ENCODE measurements around the gene RAB11FIP3. TPM values are rescaled to one million over a fixed set of nuclear protein-coding genes. Genes with fewer than 3 reads are reported as not detected.
"Not testable (repeated sequence)": the region's sequence is repeated elsewhere in the genome, so short reads cannot be mapped to it uniquely, and the experiment has no call there.

The RAB11FIP3 gene
- total RNA-seq, 2 experiments from 2014 or later, result 18.7 to 20.4 TPM

DNA sequence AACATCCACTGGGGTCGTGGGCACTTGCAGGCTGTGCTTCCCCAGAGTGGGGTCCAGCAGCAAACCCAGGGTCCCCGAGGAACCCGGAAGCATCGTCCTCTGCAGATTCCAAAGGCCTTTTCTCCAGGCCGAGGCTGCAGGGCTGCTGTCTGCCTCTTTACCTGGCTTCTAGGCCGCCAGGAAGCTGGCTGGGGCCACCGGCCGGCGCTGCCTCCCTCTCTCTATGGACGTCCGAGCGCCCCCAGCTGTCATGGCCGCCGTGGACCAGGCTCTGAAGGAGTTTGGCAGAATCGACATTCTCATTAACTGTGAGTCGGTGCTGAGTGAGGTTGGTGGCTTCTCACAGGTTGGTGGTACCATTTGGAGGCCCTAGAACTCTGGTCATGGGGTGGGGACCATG lies 18.2 kb upstream of the RAB11FIP3 start:
- TF ChIP-seq, protein P1, sequence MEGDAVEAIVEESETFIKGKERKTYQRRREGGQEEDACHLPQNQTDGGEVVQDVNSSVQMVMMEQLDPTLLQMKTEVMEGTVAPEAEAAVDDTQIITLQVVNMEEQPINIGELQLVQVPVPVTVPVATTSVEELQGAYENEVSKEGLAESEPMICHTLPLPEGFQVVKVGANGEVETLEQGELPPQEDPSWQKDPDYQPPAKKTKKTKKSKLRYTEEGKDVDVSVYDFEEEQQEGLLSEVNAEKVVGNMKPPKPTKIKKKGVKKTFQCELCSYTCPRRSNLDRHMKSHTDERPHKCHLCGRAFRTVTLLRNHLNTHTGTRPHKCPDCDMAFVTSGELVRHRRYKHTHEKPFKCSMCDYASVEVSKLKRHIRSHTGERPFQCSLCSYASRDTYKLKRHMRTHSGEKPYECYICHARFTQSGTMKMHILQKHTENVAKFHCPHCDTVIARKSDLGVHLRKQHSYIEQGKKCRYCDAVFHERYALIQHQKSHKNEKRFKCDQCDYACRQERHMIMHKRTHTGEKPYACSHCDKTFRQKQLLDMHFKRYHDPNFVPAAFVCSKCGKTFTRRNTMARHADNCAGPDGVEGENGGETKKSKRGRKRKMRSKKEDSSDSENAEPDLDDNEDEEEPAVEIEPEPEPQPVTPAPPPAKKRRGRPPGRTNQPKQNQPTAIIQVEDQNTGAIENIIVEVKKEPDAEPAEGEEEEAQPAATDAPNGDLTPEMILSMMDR (IDR thresholded peaks at IDR 0.05), result no peak
- CTCF ChIA-PET, result no interaction called here
- no peaks in the 10 kb centered on the region for H3K36me3 Mint-ChIP-seq (ENCODE audit: low read depth)
- no peak overlapping the region for H3K27ac Mint-ChIP-seq
- intact Hi-C loops (cut with micrococcal nuclease), result no loop called here
- ATAC-seq (no peak), DNase-seq (no peak)
- no peaks in the 10 kb centered on the region for H3K4me1 Mint-ChIP-seq (ENCODE audit: low read depth)
- H3K27me3 Mint-ChIP-seq, result no peaks in the 10 kb centered on the region
- no peaks in the 10 kb centered on the region for H3K9me3 Mint-ChIP-seq
- H3K4me3 Mint-ChIP-seq, result no peak overlapping the region
- POLR2A ChIA-PET, result no interaction called here

DNA sequence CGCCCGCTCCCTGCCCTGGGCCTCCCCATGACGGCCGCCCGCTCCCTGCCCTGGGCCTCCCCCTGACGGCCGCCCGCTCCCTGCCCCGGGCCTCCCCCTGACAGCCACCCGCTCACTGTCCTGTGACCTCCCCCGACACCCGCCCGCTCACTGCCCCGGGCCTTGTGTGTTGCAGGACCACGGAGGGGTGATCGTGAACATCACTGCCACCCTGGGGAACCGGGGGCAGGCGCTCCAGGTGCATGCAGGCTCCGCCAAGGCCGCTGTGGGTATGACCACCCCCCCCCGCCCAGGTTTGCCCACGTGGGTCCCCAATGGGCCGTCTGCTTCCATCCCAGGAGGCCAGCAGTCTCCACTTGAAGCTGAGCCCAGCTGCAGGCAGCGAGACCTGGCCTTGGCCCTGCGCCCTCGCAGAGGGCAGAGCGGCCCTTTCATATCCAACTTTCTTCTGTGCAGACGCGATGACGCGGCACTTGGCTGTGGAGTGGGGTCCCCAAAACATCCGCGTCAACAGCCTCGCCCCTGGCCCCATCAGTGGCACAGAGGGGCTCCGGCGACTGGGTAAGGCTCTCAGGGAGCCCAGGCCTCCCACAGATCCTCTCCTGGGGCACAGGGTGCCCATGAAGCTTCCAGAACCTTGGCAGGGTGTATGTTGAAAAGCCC lies 14.8 kb upstream of the RAB11FIP3 start:
- POLR2A ChIA-PET, result interaction anchor here (0.6 kb wide), 1 partner anchor 99 kb away, joined by 4 read pairs; no protein-coding TSS in a partner anchor
- intact Hi-C loops (cut with micrococcal nuclease), result no loop called here
- Mint-ChIP-seq H3K36me3 (ENCODE audit: low read depth) (no peaks in the 10 kb centered on the region), H3K9me3 (no peaks in the 10 kb centered on the region), H3K4me1 (ENCODE audit: low read depth) (no peaks in the 10 kb centered on the region), H3K27ac (no peak overlapping the region), H3K4me3 (no peak overlapping the region), H3K27me3 (no peaks in the 10 kb centered on the region)
- DNase-seq (no peak), ATAC-seq (no peak)
- TF ChIP-seq, protein P1 (IDR thresholded peaks at IDR 0.05), result no peak
- CTCF ChIA-PET, result no interaction called here

DNA sequence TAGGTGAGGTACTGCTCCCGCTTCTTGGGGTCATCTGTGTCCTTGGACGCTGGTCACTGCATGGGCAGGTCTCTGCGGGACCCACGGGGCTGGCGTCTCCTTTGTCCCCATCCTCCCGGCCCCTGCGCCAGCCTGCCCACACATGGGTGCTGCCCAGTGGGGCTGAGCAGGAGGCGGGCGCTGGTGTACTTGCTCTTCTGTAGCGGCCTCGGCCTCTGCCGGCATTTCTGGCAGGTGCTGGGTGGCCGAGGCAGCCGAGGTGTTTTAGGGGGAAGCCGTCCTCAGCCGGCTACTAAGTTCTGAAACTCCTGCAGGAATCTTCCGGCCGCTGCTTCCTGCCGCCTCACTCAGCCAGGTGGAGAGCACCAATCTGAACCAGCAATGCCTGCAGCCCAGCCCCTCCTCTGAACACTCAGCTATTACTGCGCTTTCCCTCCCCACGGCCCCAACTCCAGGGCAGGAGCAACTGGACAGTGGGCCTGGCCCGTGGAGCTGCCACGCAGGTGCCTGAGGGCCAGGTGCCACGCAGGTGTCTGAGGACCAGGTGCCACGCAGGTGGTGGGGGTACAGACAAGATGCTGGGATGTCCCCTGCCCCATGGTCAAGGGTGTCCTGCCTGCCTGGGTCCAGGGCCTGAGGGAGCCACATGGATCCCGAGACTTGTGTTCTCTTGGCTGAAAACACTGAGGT lies 13.7 kb upstream of the RAB11FIP3 start:
- Mint-ChIP-seq H3K36me3 (ENCODE audit: low read depth) (no peaks in the 10 kb centered on the region), H3K4me3 (no peak overlapping the region), H3K27ac (no peak overlapping the region), H3K9me3 (no peaks in the 10 kb centered on the region), H3K4me1 (ENCODE audit: low read depth) (no peaks in the 10 kb centered on the region), H3K27me3 (no peaks in the 10 kb centered on the region)
- POLR2A ChIA-PET, result interaction anchor here (0.8 kb wide), 1 partner anchor 17 kb away, joined by 3 read pairs; no protein-coding TSS in a partner anchor
- ATAC-seq (no peak), DNase-seq (no peak)
- TF ChIP-seq, protein P1 (IDR thresholded peaks at IDR 0.05), result no peak
- intact Hi-C loops (cut with micrococcal nuclease), result no loop called here
- CTCF ChIA-PET, result no interaction called here

DNA sequence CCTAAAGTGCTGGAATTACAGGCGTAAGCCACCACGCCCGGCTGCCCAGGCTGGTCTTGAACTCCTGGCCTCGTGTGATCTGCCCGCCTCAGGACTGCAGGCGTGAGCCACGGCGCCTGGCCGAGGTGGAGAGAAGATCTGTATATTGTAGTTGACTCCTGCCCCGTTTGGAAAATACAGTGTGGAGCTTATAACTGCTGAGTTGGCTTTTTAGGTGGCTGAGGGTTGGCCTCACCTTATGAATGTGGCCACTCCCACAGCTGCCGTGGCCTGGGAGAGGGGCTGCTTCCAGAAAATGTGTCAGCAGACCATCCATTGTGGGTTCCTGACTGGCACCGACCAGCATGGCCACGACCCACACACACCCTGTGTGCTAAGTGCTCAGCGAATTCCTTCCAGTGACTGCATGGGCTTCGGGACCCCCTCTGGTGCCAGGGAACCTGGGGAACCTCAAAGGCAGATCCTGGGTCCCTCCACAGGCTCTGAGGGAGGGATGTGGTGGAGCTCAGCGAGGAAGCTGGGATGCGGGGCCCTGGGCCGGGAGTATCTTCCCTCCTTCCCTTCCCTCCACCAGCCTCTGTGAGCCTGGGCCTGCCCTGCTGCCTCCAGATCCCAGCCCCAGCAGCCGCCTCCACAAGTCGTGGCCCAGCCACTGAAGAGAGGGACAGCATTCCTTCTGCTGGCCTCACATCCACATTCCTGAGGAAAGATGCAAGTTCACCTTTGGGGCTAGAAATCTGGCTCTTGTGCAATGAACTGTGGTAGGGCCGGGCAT lies 10.9 kb upstream of the RAB11FIP3 start:
- Mint-ChIP-seq H3K36me3 (ENCODE audit: low read depth) (no peaks in the 10 kb centered on the region), H3K4me1 (ENCODE audit: low read depth) (no peaks in the 10 kb centered on the region), H3K4me3 (no peak overlapping the region), H3K27me3 (no peaks in the 10 kb centered on the region), H3K9me3 (no peaks in the 10 kb centered on the region), H3K27ac (no peak overlapping the region)
- POLR2A ChIA-PET, result no interaction called here
- DNase-seq (no peak), ATAC-seq (no peak)
- TF ChIP-seq, protein P1 (IDR thresholded peaks at IDR 0.05), result no peak
- intact Hi-C loops (cut with micrococcal nuclease), result no loop called here
- CTCF ChIA-PET, result no interaction called here

DNA sequence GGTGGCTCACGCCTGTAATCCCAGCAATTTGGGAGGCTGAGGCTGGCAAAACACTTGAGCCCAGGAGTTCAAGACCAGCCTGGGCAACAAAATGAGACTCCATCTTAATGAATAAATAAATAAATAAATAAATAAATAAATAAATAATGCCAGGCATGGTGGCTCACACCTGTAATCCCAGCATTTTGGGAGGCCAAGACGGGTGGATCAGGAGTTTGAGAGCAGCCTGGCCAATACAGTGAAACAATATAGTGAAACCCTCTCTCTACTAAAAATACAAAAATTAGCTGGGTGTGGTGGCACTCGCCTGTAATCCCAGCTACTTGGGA lies 10.3 kb upstream of the RAB11FIP3 start:
- H3K27ac Mint-ChIP-seq; intact Hi-C loops (cut with micrococcal nuclease); H3K4me1 Mint-ChIP-seq (ENCODE audit: low read depth); DNase-seq; H3K9me3 Mint-ChIP-seq; H3K36me3 Mint-ChIP-seq (ENCODE audit: low read depth); CTCF ChIA-PET; H3K4me3 Mint-ChIP-seq; H3K27me3 Mint-ChIP-seq; ATAC-seq: not testable (repeated sequence)
- POLR2A ChIA-PET, result interaction anchor here (0.8 kb wide), 1 partner anchor 11 kb away, joined by 3 read pairs; no protein-coding TSS in a partner anchor

DNA sequence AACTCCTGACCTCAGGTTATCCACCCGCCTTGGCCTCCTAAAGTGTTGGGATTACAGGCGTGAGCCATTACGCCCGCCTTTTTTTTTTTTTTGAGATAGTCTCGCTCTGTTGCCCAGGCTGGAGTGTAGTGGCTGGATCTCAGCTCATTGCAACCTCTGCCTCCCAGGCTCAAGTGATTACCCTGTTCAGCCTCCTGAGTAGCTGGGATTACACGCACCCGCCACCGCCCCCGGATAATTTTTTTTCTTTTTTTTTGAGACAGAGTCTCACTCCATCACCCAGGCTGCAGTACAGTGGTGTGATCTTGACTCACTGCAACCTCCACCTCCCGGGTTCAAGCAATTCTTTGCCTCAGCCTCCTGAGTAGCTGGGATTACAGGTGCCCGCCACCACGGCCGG lies 3.3 kb upstream of the RAB11FIP3 start:
- H3K36me3 Mint-ChIP-seq (ENCODE audit: low read depth); H3K27ac Mint-ChIP-seq; intact Hi-C loops (cut with micrococcal nuclease); H3K27me3 Mint-ChIP-seq; H3K9me3 Mint-ChIP-seq; POLR2A ChIA-PET; DNase-seq; ATAC-seq; H3K4me3 Mint-ChIP-seq: not testable (repeated sequence)
- peaks cover 12% of the 10 kb centered on the region for H3K4me1 Mint-ChIP-seq (ENCODE audit: low read depth)
- CTCF ChIA-PET, result interaction anchor here (1.5 kb wide), 1 partner anchor 20 kb away, joined by 3 read pairs; no protein-coding TSS in a partner anchor

Measured in activated CD8-positive, alpha-beta T cell treated with anti-CD3 and anti-CD28 coated beads for 36 hours (primary cell).